Effector memory CD4-positive, alpha-beta T cell (primary cell): ENCODE results near the gene TRIM17.

Source experiments
- DNase-seq, 3 donors: peaks; one replicate each; pipeline ENCODE4 v3.0.0-alpha.2; 2020
- H3K27ac ChIP-seq: 2 replicates; pipeline ENCODE4 v1.7.0; 2013; ENCODE audit warnings: mild to moderate bottlenecking, low read length, moderate library complexity; ENCODE audit not compliant: insufficient read depth, poor library complexity, severe bottlenecking
- H3K27me3 ChIP-seq: replicated peaks from 2 replicates; pipeline ENCODE4 v1.7.0; 2013; ENCODE audit warnings: mild to moderate bottlenecking, low read length; ENCODE audit not compliant: insufficient read depth, control insufficient read depth, poor library complexity, severe bottlenecking
- H3K36me3 ChIP-seq: 2 replicates; pipeline ENCODE4 v1.7.0; 2013; ENCODE audit warnings: mild to moderate bottlenecking, low read length, moderate library complexity; ENCODE audit not compliant: control insufficient read depth, insufficient read depth
- H3K4me1 ChIP-seq: 2 replicates; pipeline ENCODE4 v1.7.0; 2013; ENCODE audit warnings: low read length, mild to moderate bottlenecking; ENCODE audit not compliant: control insufficient read depth, insufficient read depth, poor library complexity, severe bottlenecking
- H3K4me3 ChIP-seq: 2 replicates; pipeline ENCODE4 v1.7.0; 2013; ENCODE audit warnings: low read length, low read depth, mild to moderate bottlenecking; ENCODE audit not compliant: insufficient read depth, poor library complexity, severe bottlenecking
- H3K9me3 ChIP-seq: 2 replicates; pipeline ENCODE4 v1.7.0; 2013; ENCODE audit warnings: mild to moderate bottlenecking, low read length, moderate library complexity; ENCODE audit not compliant: control insufficient read depth

TRIM17 gene

GRCh38 chr1:228401782-228402640, 14.7 kb downstream of the TRIM17 start:
- no peaks in the 10 kb centered on the region for H3K9me3 ChIP-seq
- no peaks in the 10 kb centered on the region for H3K27me3 ChIP-seq
- peaks cover 30% of the 10 kb centered on the region for H3K4me1 ChIP-seq
- H3K4me3 ChIP-seq: no peak overlapping the region
- no peak for DNase-seq
- H3K36me3 ChIP-seq: peaks cover 31% of the 10 kb centered on the region
- no peak overlapping the region for H3K27ac ChIP-seq

DNA sequence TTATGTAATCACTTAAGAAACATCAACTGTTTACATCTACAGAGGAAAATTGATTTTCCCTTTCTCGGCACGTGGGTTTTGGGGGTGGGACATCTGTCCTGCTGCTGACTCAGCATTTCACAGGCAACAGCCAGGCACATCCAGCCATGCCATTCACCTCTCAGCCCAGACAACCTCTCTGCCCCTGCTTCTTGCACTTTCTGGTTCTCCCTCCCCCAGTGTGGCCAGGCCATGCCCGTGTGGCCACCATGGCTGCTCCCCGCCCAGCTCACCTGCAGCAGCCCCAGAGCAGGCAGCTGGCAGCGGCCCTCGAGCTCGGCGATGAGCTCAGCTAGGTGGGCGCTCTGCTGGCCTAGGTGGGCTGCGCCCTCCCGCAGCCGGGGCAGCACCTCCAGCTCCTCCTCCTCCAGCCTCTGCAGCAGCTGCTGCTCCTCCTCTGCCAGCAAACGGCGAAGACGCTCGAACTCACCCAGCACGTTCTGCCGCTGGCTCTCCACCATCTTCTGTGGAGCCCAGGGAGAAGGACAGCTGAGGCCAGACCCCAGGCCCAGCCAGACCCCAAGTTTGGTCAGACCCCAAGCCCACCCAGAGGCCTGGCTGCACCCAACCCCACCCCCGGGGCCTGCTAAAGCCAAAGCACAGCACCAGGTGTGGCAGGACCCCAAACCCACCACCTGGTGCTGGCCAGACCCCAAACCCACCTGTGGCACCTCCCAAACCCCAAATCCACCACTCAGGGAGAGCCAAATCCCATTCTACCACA, 15.8 kb downstream of the TRIM17 start:
- Histone ChIP-seq H3K27ac (no peak overlapping the region), H3K4me1 (peaks cover 27% of the 10 kb centered on the region), H3K9me3 (no peaks in the 10 kb centered on the region), H3K4me3 (no peak overlapping the region), H3K27me3 (no peaks in the 10 kb centered on the region), H3K36me3 (peaks cover 43% of the 10 kb centered on the region)
- DNase-seq: no peak

DNA sequence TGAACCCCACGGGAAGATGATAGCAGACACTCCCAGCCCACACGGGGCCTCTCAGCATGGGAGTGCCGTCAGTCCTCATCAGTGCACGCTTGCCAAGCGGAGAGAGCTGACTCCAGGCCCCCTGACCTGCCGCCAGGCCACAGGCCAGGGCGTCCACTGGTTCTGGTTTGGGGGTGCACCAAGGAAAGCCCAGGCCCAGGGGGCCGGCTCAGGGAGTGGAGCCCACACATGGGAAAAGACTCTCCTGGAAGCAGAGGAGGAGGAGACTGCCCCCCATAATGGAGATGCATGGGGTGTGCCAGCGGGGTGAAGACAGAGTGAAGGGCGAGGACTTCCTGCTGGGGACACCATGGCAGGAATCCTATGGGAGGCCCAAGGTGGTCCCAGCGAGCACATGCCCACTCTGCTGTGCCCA, 16.4 kb downstream of the TRIM17 start:
- DNase-seq: no peak
- no peak overlapping the region for H3K27ac ChIP-seq
- no peaks in the 10 kb centered on the region for H3K27me3 ChIP-seq
- no peak overlapping the region for H3K4me3 ChIP-seq
- H3K9me3 ChIP-seq: no peaks in the 10 kb centered on the region
- H3K36me3 ChIP-seq: peaks cover 49% of the 10 kb centered on the region
- H3K4me1 ChIP-seq: peaks cover 23% of the 10 kb centered on the region

GRCh38 chr1:228399531-228400236, 17.0 kb downstream of the TRIM17 start:
- no peak overlapping the region for H3K4me3 ChIP-seq
- no peak for DNase-seq
- H3K27ac ChIP-seq: no peak overlapping the region
- H3K36me3 ChIP-seq: peaks cover 54% of the 10 kb centered on the region
- H3K27me3 ChIP-seq: no peaks in the 10 kb centered on the region
- H3K9me3 ChIP-seq: no peaks in the 10 kb centered on the region
- peaks cover 17% of the 10 kb centered on the region for H3K4me1 ChIP-seq

- Histone ChIP-seq H3K9me3 (no peaks in the 10 kb centered on the region), H3K27ac (no peak overlapping the region), H3K4me3 (no peak overlapping the region), H3K4me1 (peaks cover 10% of the 10 kb centered on the region), H3K36me3 (peaks cover 62% of the 10 kb centered on the region), H3K27me3 (no peaks in the 10 kb centered on the region)
- no peak for DNase-seq
Observed at GRCh38 chr1:228398741-228399461, 17.8 kb downstream of the TRIM17 start.

DNA sequence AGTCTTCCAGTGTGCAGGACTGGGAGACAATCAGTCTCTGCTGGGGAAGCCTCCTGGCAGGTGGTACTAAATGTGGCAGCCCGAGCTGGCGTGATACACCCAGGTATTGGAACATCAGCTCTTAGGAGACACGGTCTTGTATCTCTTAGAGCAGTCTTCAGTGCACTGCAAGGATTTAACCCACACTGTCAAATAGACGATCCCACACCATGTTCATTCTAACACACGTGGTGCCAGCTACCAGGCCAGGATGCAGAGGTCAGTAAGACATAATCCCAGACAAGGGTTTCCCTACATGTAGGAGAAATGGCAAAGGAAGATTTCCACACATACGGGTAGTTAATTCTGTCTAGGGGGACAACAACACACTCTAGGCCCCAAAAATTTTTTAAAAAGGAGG, 18.7 kb downstream of the TRIM17 start:
- Histone ChIP-seq H3K27ac (no peak overlapping the region), H3K4me1 (peaks cover 9% of the 10 kb centered on the region), H3K36me3 (peaks cover 59% of the 10 kb centered on the region), H3K9me3 (no peaks in the 10 kb centered on the region), H3K4me3 (no peak overlapping the region), H3K27me3 (no peaks in the 10 kb centered on the region)
- DNase-seq: no peak

GRCh38 chr1:228396770-228397662, 19.6 kb downstream of the TRIM17 start:
- no peaks in the 10 kb centered on the region for H3K9me3 ChIP-seq
- no peaks in the 10 kb centered on the region for H3K27me3 ChIP-seq
- no peak overlapping the region for H3K4me3 ChIP-seq
- H3K36me3 ChIP-seq: peaks cover 51% of the 10 kb centered on the region
- no peak overlapping the region for H3K27ac ChIP-seq
- no peak for DNase-seq
- peaks cover 9% of the 10 kb centered on the region for H3K4me1 ChIP-seq

DNA sequence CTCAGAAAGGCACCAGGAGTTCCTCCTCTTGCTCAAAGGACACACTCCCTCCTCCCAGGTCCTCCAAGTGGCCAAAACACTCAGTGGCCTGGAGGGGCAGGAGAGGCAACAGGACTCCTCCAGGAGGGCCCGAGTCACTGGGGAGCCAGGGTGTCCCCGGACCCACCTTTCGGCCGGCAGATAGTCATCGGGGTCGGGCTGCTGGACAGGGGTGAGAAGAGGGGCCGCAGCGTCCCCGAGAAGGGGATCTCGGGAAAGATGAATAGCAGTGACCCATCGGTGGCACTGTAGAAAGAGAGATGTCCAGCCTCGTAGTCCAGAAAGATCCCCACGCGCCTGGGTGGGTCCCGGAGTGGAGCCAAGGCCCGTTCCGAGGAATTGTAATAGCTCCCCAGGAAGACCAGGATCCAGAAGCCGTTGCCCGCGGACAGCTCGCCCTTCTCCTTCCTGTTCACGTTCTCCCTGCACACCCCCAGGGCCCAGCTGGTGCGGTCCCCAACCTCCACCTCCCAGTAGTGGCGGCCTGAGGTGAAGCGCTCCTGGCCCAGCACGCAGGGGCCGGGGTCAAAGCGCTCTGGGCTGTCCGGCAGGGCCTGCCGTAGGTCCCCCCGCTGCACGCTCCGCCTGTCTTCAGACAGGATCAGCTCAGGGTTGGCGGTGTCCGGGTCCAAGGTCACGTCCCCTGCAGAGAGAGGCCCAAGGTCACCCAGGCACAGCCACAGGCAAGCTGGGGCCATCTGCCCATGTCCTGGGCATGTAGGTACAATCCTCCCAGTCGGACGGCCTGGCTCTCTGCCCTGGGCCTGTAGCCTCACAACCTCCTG, 21.9 kb downstream of the TRIM17 start:
- Histone ChIP-seq H3K4me3 (no peak overlapping the region), H3K9me3 (no peaks in the 10 kb centered on the region), H3K27me3 (no peaks in the 10 kb centered on the region), H3K4me1 (peaks cover 9% of the 10 kb centered on the region), H3K36me3 (peaks cover 45% of the 10 kb centered on the region), H3K27ac (no peak overlapping the region)
- no peak for DNase-seq
